ENCODE data around the gene TSPAN8.

The TSPAN8 gene

DNA sequence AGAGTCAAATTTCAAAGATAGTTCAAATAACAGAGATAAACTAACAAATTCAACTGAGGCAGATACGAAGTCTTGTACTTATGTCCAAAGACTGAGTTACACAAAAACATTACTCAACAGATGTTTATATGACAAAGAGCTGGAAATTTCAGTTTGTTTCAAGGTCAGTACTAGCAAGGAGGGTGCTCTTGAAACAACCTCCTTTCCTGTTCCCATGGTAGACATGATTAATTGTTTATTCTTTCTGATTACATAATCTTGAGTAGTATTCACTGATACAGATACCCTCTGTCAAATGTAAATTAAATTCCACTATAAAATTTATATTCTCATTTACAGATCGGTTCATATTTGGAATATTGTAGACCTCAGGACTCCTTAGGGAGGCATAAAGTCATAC, 23.4 kb downstream of the TSPAN8 start:
- H3K4me3 ChIP-seq (ENCODE audit: low read depth, low read length) = no peak overlapping the region
- peak; percentile 79 for DNase-seq (ENCODE audit: low read depth)
- TF ChIP-seq, protein P1, sequence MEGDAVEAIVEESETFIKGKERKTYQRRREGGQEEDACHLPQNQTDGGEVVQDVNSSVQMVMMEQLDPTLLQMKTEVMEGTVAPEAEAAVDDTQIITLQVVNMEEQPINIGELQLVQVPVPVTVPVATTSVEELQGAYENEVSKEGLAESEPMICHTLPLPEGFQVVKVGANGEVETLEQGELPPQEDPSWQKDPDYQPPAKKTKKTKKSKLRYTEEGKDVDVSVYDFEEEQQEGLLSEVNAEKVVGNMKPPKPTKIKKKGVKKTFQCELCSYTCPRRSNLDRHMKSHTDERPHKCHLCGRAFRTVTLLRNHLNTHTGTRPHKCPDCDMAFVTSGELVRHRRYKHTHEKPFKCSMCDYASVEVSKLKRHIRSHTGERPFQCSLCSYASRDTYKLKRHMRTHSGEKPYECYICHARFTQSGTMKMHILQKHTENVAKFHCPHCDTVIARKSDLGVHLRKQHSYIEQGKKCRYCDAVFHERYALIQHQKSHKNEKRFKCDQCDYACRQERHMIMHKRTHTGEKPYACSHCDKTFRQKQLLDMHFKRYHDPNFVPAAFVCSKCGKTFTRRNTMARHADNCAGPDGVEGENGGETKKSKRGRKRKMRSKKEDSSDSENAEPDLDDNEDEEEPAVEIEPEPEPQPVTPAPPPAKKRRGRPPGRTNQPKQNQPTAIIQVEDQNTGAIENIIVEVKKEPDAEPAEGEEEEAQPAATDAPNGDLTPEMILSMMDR (conservative IDR thresholded peaks at IDR 0.05; ENCODE audit: low read depth, low read length) = no peak

DNA sequence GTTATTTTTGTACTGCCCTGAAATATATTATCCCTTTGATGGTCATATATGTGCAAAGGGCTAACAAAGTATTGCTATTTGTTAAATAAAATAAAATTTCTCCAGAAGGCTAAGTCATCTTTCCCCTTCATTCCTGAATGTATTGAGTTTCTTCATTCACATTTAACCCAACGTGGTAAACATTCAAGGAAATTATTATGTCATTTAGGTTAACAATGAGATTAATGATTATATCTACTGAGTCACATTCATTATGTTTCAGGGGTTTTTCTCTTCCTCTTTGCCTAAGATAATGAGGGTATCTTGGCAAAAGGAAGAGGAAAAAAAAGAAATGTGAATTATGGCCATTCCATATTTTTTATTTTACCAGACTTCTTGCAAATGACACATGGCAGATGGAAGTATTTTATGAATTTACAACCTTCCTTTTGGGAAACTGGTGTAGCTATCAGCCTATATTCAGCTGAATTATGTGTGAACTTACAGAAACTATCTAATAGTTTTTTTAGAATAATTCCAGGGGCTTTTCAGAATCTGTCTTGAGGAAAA, 27.2 kb downstream of the TSPAN8 start:
- no peak for DNase-seq (ENCODE audit: low read depth)
- TF ChIP-seq, protein P1 (conservative IDR thresholded peaks at IDR 0.05; ENCODE audit: low read depth, low read length) = no peak
- H3K4me3 ChIP-seq (ENCODE audit: low read depth, low read length) = no peak overlapping the region

GRCh38 chr12:71129364-71129763, 28.4 kb downstream of the TSPAN8 start:
- TF ChIP-seq, protein P1 (conservative IDR thresholded peaks at IDR 0.05; ENCODE audit: low read depth, low read length) = no peak

GRCh38 chr12:71128191-71128788, 29.5 kb downstream of the TSPAN8 start:
- TF ChIP-seq, protein P1 (conservative IDR thresholded peaks at IDR 0.05; ENCODE audit: low read depth, low read length) = no peak
- H3K4me3 ChIP-seq (ENCODE audit: low read depth, low read length) = no peak overlapping the region
- DNase-seq (ENCODE audit: low read depth) = peak; percentile 47

More at GRCh38 chr12:71129364-71129763, 28.4 kb downstream of the TSPAN8 start:
- DNase-seq (ENCODE audit: low read depth) = no peak
- no peak overlapping the region for H3K4me3 ChIP-seq (ENCODE audit: low read depth, low read length)

DNA sequence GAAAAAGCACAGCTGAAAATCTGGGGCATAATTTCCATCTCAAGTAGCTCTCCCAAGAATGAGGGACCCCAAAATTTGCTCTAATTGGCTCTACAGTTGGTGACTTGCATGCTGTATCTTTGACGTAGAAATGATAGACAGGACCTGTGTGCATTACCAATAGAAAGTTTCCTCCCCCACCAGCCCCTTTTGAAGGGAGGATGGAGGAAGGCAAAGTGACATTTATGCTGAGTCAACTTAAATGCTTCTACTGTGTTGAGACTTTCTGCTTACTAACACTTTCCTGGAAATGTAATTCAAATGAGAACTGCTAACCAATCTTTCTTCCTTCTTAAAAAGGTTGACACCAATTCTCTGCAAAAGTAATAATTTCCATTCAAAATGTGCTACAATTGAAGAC, 31.9 kb downstream of the TSPAN8 start:
- TF ChIP-seq, protein P1 (conservative IDR thresholded peaks at IDR 0.05; ENCODE audit: low read depth, low read length) = no peak
- no peak overlapping the region for H3K4me3 ChIP-seq (ENCODE audit: low read depth, low read length)
- DNase-seq (ENCODE audit: low read depth) = no peak

GRCh38 chr12:71125515-71125914, 32.3 kb downstream of the TSPAN8 start:
- no peak overlapping the region for H3K4me3 ChIP-seq (ENCODE audit: low read depth, low read length)
- TF ChIP-seq, protein P1 (conservative IDR thresholded peaks at IDR 0.05; ENCODE audit: low read depth, low read length) = peak; percentile 57
- peak; percentile 67 for DNase-seq (ENCODE audit: low read depth)
